Measurements from ENCODE around the gene HYDIN.
A peak's percentile ranks its signal among the peaks of the same experiment; 100 is the strongest.

Gene HYDIN

GRCh38 chr16:70766658-70767057 lies 463.9 kb downstream of the HYDIN start:
- no peak overlapping the region for H3K4me3 ChIP-seq (ENCODE audit: low read depth, low read length)
- DNase-seq (ENCODE audit: low read depth): no peak
- no peak for TF ChIP-seq CTCF (conservative IDR thresholded peaks at IDR 0.05; ENCODE audit: low read depth, low read length)

- no peak for DNase-seq (ENCODE audit: low read depth)
- no peak overlapping the region for H3K4me3 ChIP-seq (ENCODE audit: low read depth, low read length)
- no peak for TF ChIP-seq CTCF (conservative IDR thresholded peaks at IDR 0.05; ENCODE audit: low read depth, low read length)
Observed at GRCh38 chr16:70766176-70766575, 464.3 kb downstream of the HYDIN start.

- H3K4me3 ChIP-seq (ENCODE audit: low read depth, low read length): no peak overlapping the region
- no peak for TF ChIP-seq CTCF (conservative IDR thresholded peaks at IDR 0.05; ENCODE audit: low read depth, low read length)
- DNase-seq (ENCODE audit: low read depth): no peak
Observed at GRCh38 chr16:70765491-70765890, 465.0 kb downstream of the HYDIN start.

GRCh38 chr16:70764632-70765031 lies 465.9 kb downstream of the HYDIN start:
- no peak for TF ChIP-seq CTCF (conservative IDR thresholded peaks at IDR 0.05; ENCODE audit: low read depth, low read length)
- no peak overlapping the region for H3K4me3 ChIP-seq (ENCODE audit: low read depth, low read length)
- no peak for DNase-seq (ENCODE audit: low read depth)

GRCh38 chr16:70760221-70760620 lies 470.3 kb downstream of the HYDIN start:
- no peak overlapping the region for H3K4me3 ChIP-seq (ENCODE audit: low read depth, low read length)
- TF ChIP-seq CTCF (conservative IDR thresholded peaks at IDR 0.05; ENCODE audit: low read depth, low read length): no peak
- no peak for DNase-seq (ENCODE audit: low read depth)

- peak; percentile 26 for TF ChIP-seq CTCF (conservative IDR thresholded peaks at IDR 0.05; ENCODE audit: low read depth, low read length)
- DNase-seq (ENCODE audit: low read depth): peak; percentile 31
- no peak overlapping the region for H3K4me3 ChIP-seq (ENCODE audit: low read depth, low read length)
Observed at GRCh38 chr16:70759666-70760065, 470.9 kb downstream of the HYDIN start.

- DNase-seq (ENCODE audit: low read depth): no peak
- TF ChIP-seq CTCF (conservative IDR thresholded peaks at IDR 0.05; ENCODE audit: low read depth, low read length): no peak
- H3K4me3 ChIP-seq (ENCODE audit: low read depth, low read length): no peak overlapping the region
Observed at GRCh38 chr16:70758786-70759185, 471.7 kb downstream of the HYDIN start.

Measured in choroid plexus epithelial cell (primary cell).